Measurements from ENCODE around the gene TMIE.

TMIE gene

DNA sequence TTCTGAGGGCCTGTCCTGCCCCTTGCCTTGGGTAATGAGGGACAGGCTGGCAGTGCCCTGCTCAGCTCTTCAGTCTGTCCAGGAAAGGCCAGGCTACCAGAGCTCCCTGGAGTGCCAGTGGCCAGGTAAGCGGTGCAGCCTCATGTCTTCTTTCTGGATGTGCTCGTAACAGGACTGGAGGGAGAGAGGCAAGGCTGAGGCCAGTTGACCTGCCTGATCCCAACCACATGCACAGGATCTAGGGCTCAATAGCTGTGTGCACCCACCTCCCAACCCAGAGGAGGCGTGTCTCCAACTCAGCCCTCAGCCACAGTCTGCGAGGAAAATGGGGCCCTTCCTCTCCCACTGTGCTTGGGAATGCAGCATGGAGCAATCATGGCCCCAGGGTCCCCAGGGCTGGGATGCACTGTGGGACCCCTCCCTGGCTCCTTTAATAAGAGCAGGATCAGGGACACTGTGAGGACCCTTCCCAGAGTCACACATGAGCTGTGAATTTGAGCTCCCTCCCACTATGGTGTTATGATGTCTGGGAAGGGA lies 30.2 kb upstream of the TMIE start:
- TF ChIP-seq, protein P1, sequence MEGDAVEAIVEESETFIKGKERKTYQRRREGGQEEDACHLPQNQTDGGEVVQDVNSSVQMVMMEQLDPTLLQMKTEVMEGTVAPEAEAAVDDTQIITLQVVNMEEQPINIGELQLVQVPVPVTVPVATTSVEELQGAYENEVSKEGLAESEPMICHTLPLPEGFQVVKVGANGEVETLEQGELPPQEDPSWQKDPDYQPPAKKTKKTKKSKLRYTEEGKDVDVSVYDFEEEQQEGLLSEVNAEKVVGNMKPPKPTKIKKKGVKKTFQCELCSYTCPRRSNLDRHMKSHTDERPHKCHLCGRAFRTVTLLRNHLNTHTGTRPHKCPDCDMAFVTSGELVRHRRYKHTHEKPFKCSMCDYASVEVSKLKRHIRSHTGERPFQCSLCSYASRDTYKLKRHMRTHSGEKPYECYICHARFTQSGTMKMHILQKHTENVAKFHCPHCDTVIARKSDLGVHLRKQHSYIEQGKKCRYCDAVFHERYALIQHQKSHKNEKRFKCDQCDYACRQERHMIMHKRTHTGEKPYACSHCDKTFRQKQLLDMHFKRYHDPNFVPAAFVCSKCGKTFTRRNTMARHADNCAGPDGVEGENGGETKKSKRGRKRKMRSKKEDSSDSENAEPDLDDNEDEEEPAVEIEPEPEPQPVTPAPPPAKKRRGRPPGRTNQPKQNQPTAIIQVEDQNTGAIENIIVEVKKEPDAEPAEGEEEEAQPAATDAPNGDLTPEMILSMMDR (IDR thresholded peaks at IDR 0.05) = no peak

DNA sequence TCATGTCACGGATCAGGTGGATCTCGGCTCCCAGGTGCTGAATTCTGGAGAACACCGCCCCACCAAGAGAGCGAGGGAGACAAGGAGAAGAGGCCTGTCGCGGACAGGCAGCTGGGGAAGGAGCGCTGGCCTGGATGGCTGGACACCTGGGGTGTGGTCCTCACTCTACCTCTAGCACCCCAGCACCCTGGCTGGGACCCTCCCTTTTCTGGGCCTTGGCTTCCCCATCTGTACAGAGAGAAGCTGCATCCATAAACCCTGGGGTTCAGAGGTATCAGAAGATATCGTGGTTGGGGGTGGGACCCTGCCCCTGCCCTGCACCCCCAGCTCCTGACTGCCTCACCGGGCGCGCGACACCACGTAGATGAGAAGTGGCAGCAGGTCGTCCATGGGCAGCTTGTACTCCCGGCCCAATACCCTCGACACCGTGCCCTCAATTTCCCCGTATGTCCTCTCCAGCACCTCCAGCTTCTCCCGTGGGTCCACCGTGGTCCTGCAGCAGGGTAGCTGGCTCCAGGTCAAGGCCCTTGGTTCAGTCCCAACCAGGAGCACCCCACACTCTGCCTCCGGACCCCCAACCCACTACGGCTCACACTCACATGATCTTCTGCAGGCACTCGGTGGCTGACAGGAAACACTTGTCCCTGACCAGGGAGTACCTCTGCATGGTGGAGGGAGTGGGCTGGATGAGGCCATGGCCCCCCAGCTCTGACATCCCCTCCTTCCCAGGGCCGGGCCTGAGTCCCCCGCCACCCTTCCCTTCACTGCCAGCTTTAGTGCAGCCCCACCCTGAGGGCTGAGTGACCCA lies 29.4 kb upstream of the TMIE start:
- TF ChIP-seq, protein P1 (IDR thresholded peaks at IDR 0.05) = no peak

DNA sequence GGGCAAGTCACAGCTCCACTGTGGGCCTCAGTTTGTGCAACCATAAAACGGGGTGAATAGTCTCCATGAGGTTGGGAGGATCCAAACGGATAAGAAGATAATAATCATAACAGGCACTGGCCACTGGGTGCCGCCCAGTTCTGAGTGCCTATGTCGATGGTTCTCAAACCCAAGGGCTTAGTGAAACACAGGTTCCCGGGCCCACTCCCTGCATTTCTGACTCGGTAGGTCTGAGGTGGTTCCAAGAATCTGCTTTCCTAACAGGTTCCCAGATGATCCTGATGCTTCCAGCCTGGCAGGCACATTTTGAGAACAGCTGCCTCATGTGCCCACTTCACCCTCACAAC lies 28.9 kb upstream of the TMIE start:
- TF ChIP-seq, protein P1 (IDR thresholded peaks at IDR 0.05) = no peak

DNA sequence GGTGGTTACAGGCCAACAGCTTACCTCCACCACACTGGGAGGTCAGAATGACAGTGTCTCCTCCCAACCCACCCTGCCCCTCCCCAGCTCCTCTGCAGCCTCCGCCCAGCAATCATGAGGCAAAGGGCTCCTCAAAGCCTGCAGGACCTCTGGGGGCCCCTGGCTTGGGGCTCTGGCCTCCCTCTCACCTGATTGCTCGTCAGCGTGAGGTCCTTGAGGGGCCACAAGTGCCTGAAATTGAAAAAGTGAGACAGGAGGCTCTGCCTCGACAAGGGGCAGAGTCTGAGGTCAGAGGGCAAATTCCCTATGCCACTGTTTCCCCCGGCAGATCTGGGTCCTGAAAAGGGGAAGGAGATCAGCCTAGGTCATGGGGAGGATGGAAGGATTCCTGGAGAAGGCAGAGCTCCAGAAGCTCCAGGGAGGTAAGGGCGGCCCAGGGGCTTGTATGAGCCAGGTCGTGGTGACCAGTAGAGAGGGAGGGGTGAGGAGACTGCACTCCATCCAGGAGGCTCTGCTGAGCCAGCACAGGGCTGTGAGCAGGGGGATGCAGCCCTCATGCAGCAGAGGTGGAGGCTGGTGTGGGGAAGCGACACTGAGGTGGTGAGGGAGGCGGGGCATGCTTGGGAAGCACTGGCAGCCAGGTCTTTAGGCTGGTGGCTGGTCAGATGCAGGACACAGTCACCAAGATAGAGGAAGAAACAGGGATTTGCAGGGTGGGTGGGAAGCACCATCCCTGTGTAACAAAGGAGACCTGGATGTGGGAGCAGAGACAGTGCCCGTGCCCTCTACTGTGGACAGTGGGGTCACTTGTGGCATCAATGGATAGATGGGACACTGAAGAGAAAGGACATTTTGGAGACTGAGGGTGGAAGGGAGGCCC lies 27.8 kb upstream of the TMIE start:
- TF ChIP-seq, protein P1 (IDR thresholded peaks at IDR 0.05) = no peak

DNA sequence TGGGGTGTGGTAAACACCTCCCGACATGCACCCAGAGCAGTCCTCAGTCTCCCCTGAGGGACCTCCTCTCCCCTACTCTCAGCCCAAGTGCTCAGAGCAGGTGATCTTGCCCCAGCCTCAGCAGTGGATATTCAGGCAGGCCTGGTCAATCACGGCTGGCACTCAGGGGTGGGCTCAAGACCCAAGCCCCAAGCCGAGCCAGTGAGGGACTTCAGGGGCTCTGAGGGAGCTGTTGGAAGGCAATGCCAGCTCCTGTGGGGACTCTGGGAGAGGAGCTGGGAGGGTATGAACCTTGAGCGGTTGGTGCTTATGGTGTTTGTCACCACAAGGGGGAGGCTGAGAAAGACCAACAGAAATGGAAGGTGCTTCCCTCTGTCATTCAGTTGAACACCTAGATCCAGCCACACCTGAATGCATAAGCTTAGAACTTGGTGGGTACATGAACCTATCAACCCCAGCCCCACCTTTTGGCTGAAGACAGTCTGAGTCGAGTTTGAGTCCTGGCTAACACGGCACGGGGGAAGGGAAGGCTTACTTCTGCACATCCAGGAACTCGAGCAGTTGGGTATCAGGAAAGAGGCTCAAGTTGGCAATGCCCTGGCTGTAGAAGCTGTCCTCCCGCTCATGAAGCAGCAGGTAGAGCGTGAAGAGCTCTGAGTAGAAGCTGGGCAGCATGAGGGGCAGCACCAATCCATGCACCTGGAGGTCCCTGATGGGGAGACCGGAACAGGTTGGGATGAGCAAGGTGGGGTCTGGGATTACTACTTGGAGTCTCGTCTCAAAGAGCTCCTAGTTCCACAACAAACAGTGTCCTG lies 27.0 kb upstream of the TMIE start:
- TF ChIP-seq, protein P1 (IDR thresholded peaks at IDR 0.05) = 0 out of 2 replicates have a peak, but pooled peaks have one; percentile 11

DNA sequence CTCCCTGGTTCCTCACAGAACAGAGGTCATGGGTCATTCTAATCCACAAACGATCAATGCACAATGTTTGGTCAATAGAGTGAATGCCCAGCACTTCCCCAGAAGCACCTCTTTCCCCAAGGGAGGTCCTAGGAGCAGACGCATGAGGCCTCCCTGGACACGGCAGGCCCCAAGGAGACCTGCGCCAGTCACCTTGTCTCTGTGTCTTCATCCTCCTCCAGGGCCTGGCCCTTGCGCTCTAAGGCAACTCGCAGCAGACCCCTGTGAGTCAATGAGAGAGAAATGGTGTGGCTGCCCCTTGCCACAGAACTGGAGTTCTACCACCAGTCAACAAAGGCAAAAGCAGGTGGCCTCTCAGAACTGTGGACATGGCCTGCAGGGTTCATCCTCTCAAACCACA lies 25.8 kb upstream of the TMIE start:
- TF ChIP-seq, protein P1 (IDR thresholded peaks at IDR 0.05) = no peak
